Aorta (tissue), 5 donors: ENCODE data around the gene LRMDA. TPM values are rescaled to one million over a fixed set of nuclear protein-coding genes. Genes with fewer than 3 reads are reported as not detected.

ENCODE experiments used
- ATAC-seq: fragments of 200-7000 bp; cut with Tn5 transposase; one replicate; pipeline ENCODE4 v1.9.1; 2022; ENCODE audit warnings: moderate library complexity; ENCODE audit not compliant: low FRiP score
- DNase-seq, 2 donors: peaks; one replicate each; pipeline ENCODE4 v3.0.0-alpha.2; 2020
- H3K27ac ChIP-seq, 2 donors: one replicate each; pipeline ENCODE4 v1.5.1; 2013; ENCODE audit warnings: low read length in 2 of 2, mild to moderate bottlenecking in 2 of 2, moderate library complexity in 2 of 2, control low read depth in 1 of 2, inconsistent platforms in 1 of 2, low read depth in 1 of 2
- H3K27me3 ChIP-seq, 2 donors: one replicate each; pipeline ENCODE4 v1.6.1; 2013; ENCODE audit warnings: control low read depth in 1 of 2, low read length in 1 of 2, mild to moderate bottlenecking in 1 of 2, moderate library complexity in 1 of 2; ENCODE audit not compliant: insufficient read depth in 2 of 2, control insufficient read depth in 1 of 2
- H3K36me3 ChIP-seq, 2 donors: one replicate each; pipeline ENCODE4 v1.6.1; 2013; ENCODE audit warnings: control low read depth in 1 of 2, low read length in 1 of 2, mild to moderate bottlenecking in 1 of 2; ENCODE audit not compliant: insufficient read depth in 2 of 2, control insufficient read depth in 1 of 2
- H3K4me1 ChIP-seq, 2 donors: one replicate each; pipeline ENCODE4 v1.6.1; 2013; ENCODE audit warnings: low read length in 2 of 2, control low read depth in 1 of 2, mild to moderate bottlenecking in 1 of 2, moderate library complexity in 1 of 2; ENCODE audit not compliant: insufficient read depth in 2 of 2, control insufficient read depth in 1 of 2
- H3K4me3 ChIP-seq, 2 donors: one replicate each; pipeline ENCODE4 v1.5.1; 2013; ENCODE audit warnings: low read length in 2 of 2, control low read depth in 1 of 2, mild to moderate bottlenecking in 1 of 2
- H3K9me3 ChIP-seq: one replicate; pipeline ENCODE4 v1.6.1; 2013; ENCODE audit warnings: mild to moderate bottlenecking, low read length; ENCODE audit not compliant: control insufficient read depth
- WGBS, 2 donors: extraction: QIAGEN DNeasy Blood & Tissue Kit; methylation state at CpG; one replicate each; pipeline ENCODE4 v1.1.7; 2013; 5-methylcytosine and 5-hydroxymethylcytosine counted together
- intact Hi-C, 2 donors: fragments of 100-400 bp; cut with DNase I; formaldehyde crosslinking; loops; one replicate each; pipeline versions ENCODE4 v1.14.2 to v1.15.0; 2022
- polyA plus RNA-seq, 2 donors: library from polyadenylated mRNA; stranded (reverse); fragments of 200-250 nt; gene quantifications; one replicate each; pipeline ENCODE4 v1.2.3, GENCODE V29; 2013
- total RNA-seq, 2 donors: library from RNA; stranded (reverse); fragmentation: NEBNext Ultra II Directional; extraction: Animal tissue kit (Norgen Biotek cat#: 25700); gene quantifications; one replicate each; pipeline ENCODE4 v1.2.1, GENCODE V29; 2021
- donor health status: healthy with polysubstance abuse.
- donor health status: Bipolar disorder and iron deficiency.
- donor health status: DM: no; HTN: no; CAD: no.
- donor health status: DM: no; HTN: no; CAD: no.
- donor health status: DM: yes; HTN: yes; CAD: no.

Gene LRMDA
- total and polyA plus RNA-seq, 4 donors = 7.4 to 25.7 (median 14.7) TPM

DNA sequence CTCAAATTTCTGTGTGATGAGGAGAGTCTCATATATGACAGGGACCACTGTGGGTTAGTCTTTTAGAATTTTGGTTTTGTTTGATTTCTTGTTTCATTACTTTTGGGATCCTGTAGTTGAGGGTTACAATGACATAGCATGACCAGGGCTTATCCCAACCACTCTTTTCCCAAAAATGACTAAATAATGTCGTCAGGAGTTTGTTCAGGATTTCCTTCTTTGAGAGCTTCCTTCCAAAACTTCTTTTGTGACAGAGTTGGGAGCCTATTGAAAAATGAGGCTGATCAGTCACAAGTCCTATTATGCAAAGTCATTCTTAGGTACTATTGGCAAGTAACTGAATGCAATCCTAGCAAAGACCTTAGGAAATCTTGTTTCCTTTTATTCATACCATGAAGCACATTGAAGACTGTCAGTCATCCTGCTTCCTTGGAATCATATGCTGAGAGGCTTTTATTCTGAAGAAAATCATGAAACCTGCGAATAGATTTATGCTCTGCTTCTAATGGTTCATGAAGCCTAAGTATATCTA lies 498.3 kb downstream of the LRMDA start:
- intact Hi-C loops = loop anchor here in 1 of 2 donors (10.0 kb wide), 2 partner anchors 105 to 375 kb away; no protein-coding TSS in a partner anchor
- no peak overlapping the region for H3K4me3 ChIP-seq
- 76 to 82% methylated on average over 2 of the region's 2 CpGs for WGBS, 2 donors
- peaks cover 0 to 2% of the 10 kb centered on the region in 2 donors for H3K4me1 ChIP-seq
- DNase-seq = no peak
- no peaks in the 10 kb centered on the region for H3K9me3 ChIP-seq
- no peak for ATAC-seq
- H3K27ac ChIP-seq = no peak overlapping the region
- H3K27me3 ChIP-seq = no peaks in the 10 kb centered on the region
- H3K36me3 ChIP-seq = no peaks in the 10 kb centered on the region

- Histone ChIP-seq H3K9me3 (no peaks in the 10 kb centered on the region), H3K27ac (no peak overlapping the region), H3K4me1 (peaks cover 0 to 2% of the 10 kb centered on the region in 2 donors), H3K4me3 (no peak overlapping the region), H3K27me3 (no peaks in the 10 kb centered on the region), H3K36me3 (no peaks in the 10 kb centered on the region)
- DNase-seq (no peak), ATAC-seq (no peak)
- intact Hi-C loops = no loop called here
- 94 to 95% methylated on average over 3 of the region's 3 CpGs for WGBS, 2 donors
Observed at GRCh38 chr10:75932921-75933320, 501.5 kb downstream of the LRMDA start.

DNA sequence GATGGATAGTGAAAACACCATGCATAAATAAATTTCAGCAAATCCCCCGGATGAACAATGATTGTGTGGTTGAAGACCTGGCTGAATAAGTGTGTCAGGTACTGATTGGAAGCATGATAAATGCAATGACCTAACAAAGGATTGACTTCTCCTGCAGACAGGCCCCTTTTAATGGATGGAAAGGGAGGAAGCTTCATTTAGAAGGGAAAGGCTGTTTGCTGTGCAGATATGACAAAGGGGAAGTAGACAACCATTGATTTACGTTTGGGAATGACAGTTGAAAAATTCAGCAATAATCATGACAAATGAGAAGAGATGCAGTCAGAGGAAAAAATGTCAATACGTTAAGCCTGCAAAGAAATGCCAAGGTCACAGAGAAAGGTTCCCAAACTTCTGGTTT lies 503.8 kb downstream of the LRMDA start:
- H3K4me1 ChIP-seq = no peaks in the 10 kb centered on the region
- WGBS, 2 donors = 85 to 86% methylated on average over 3 of the region's 3 CpGs
- DNase-seq (no peak), ATAC-seq (no peak)
- no peak overlapping the region for H3K27ac ChIP-seq
- no peaks in the 10 kb centered on the region for H3K9me3 ChIP-seq
- H3K36me3 ChIP-seq = no peaks in the 10 kb centered on the region
- H3K27me3 ChIP-seq = no peaks in the 10 kb centered on the region
- intact Hi-C loops = no loop called here
- H3K4me3 ChIP-seq = no peak overlapping the region

- no peak for ATAC-seq
- Histone ChIP-seq H3K27ac (no peak overlapping the region), H3K4me3 (no peak overlapping the region), H3K27me3 (no peaks in the 10 kb centered on the region), H3K36me3 (no peaks in the 10 kb centered on the region), H3K9me3 (no peaks in the 10 kb centered on the region), H3K4me1 (no peaks in the 10 kb centered on the region)
- intact Hi-C loops = no loop called here
- no peak for DNase-seq
- 84 to 88% methylated on average over 5 of the region's 5 CpGs for WGBS, 2 donors
Observed at GRCh38 chr10:75935650-75936400, 504.4 kb downstream of the LRMDA start.

- ATAC-seq (no peak), DNase-seq (no peak)
- Histone ChIP-seq H3K4me1 (no peaks in the 10 kb centered on the region), H3K4me3 (no peak overlapping the region), H3K36me3 (no peaks in the 10 kb centered on the region), H3K27me3 (no peaks in the 10 kb centered on the region), H3K9me3 (no peaks in the 10 kb centered on the region), H3K27ac (no peak overlapping the region)
- intact Hi-C loops = no loop called here
- 35 to 36% methylated on average over 2 of the region's 2 CpGs for WGBS, 2 donors
Observed at GRCh38 chr10:75936841-75937240, 505.4 kb downstream of the LRMDA start.

DNA sequence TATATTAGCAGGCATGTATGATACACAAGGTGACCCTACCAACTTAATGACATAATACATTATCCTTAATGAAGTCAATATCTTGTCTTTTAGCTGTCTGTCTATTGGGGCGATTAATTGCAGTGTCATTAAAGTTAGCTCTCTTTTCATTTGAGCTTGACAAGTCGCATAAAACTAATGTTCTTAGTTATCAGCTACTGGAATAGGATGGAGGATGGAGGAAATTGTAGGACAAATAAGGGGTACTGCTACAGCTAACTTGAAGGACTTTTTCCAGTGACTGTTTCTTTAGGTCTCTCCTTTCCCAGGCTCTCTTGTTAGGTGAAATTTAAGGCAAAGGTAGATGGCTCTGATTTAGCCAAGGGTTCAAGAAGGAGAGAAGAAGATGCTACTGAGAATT lies 506.4 kb downstream of the LRMDA start:
- Histone ChIP-seq H3K27ac (no peak overlapping the region), H3K27me3 (no peaks in the 10 kb centered on the region), H3K36me3 (no peaks in the 10 kb centered on the region), H3K4me3 (no peak overlapping the region), H3K4me1 (no peaks in the 10 kb centered on the region), H3K9me3 (no peaks in the 10 kb centered on the region)
- WGBS, 2 donors = 87 to 94% methylated on average over 2 of the region's 2 CpGs
- intact Hi-C loops = no loop called here
- DNase-seq (no peak), ATAC-seq (no peak)

- intact Hi-C loops = no loop called here
- H3K27me3 ChIP-seq = no peaks in the 10 kb centered on the region
- DNase-seq (no peak), ATAC-seq (no peak)
- no peak overlapping the region for H3K27ac ChIP-seq
- WGBS, 2 donors = 97 to 98% methylated on average over 13 of the region's 13 CpGs
- H3K9me3 ChIP-seq = no peaks in the 10 kb centered on the region
- H3K36me3 ChIP-seq = no peaks in the 10 kb centered on the region
- no peak overlapping the region for H3K4me3 ChIP-seq
- no peaks in the 10 kb centered on the region for H3K4me1 ChIP-seq
Observed at GRCh38 chr10:75938380-75939122, 507.1 kb downstream of the LRMDA start.

GRCh38 chr10:75939541-75939940 lies 508.1 kb downstream of the LRMDA start:
- Histone ChIP-seq H3K9me3 (no peaks in the 10 kb centered on the region), H3K4me1 (no peaks in the 10 kb centered on the region), H3K27ac (no peak overlapping the region), H3K36me3 (no peaks in the 10 kb centered on the region), H3K27me3 (no peaks in the 10 kb centered on the region), H3K4me3 (no peak overlapping the region)
- no peak for DNase-seq
- no peak for ATAC-seq
- intact Hi-C loops = no loop called here
- 81 to 84% methylated on average over 3 of the region's 3 CpGs for WGBS, 2 donors

DNA sequence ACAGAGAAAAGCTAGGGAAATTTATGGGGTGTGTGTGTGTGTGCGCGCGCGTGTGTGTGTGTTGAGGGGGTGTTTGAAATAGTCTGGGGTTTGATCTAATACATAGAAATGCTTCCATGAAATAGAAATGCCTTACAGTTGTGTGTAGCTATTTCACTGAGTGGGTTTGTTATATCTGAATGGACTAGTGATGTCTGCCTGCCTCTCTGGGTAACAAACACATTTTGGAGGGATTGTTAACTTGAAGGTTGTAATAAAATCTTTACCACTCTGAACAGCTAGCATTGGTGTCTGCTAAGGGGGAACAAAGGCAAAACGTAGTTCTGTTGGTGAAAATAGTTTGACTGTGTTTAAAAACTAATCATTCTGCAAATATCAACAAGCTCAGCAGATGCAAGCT lies 509.3 kb downstream of the LRMDA start:
- Histone ChIP-seq H3K27ac (no peak overlapping the region), H3K36me3 (no peaks in the 10 kb centered on the region), H3K4me1 (no peaks in the 10 kb centered on the region), H3K27me3 (no peaks in the 10 kb centered on the region), H3K9me3 (no peaks in the 10 kb centered on the region), H3K4me3 (no peak overlapping the region)
- DNase-seq (no peak), ATAC-seq (no peak)
- intact Hi-C loops = no loop called here
- 94% methylated on average over 5 of the region's 5 CpGs for WGBS, 2 donors
